Heart left ventricle (tissue), 13 donors: Measurements from ENCODE around the gene DYSF.

ENCODE experiments used
- POLR2A ChIP-seq, 2 donors: fragments of 450-650 bp; IDR thresholded peaks; one replicate each; pipeline ENCODE4 v1.6.1; 2017; ENCODE audit warnings: antibody characterized with exemption in 2 of 2, mild to moderate bottlenecking in 2 of 2, moderate library complexity in 2 of 2
- TF ChIP-seq, protein P1 (sequence below), 12 donors: fragments of 200-600 bp; sonication (generic) in 4 of 12; IDR thresholded peaks; one replicate each; pipeline versions ENCODE4 v1.5.0 to v1.8.0; 2018 to 2022; ENCODE audit warnings: antibody characterized with exemption in 12 of 12, mild to moderate bottlenecking in 5 of 12
- donor health status: ischemic (EF 13 %, LVEDD 7.1; RV severe dilation, severe dysfunction).
- donor health status: DM: no; HTN: yes; CAD: no.
- donor health status: DM: no; HTN: no; CAD: no.
- donor health status: ischemic (EF 25% LVEDD 6.9; RV normal size, moderate dysfunction).
- donor health status: ischemic (EF 25% LVEDD 5.7; RV mildly dilated, moderate dysfunction).
- donor health status: ischemic (EF 35%, LVEDD 5.7; RV mildly dilated, moderate dysfunction).
- donor health status: nonischemic (EF 11% LVEDD 7.7; RV severe dilation, severe dysfunction).
- donor health status: DM: yes; HTN: yes; CAD: no.
- donor health status: PGD.
- donor health status: ischemic (EF 29% LVEDD 5.4; RV normal size, mild dysfunction).
- donor health status: nonischemic (EF 23%, LVEDD 6.1; RV moderate dilation, normal function).

- TF ChIP-seq, protein P1, sequence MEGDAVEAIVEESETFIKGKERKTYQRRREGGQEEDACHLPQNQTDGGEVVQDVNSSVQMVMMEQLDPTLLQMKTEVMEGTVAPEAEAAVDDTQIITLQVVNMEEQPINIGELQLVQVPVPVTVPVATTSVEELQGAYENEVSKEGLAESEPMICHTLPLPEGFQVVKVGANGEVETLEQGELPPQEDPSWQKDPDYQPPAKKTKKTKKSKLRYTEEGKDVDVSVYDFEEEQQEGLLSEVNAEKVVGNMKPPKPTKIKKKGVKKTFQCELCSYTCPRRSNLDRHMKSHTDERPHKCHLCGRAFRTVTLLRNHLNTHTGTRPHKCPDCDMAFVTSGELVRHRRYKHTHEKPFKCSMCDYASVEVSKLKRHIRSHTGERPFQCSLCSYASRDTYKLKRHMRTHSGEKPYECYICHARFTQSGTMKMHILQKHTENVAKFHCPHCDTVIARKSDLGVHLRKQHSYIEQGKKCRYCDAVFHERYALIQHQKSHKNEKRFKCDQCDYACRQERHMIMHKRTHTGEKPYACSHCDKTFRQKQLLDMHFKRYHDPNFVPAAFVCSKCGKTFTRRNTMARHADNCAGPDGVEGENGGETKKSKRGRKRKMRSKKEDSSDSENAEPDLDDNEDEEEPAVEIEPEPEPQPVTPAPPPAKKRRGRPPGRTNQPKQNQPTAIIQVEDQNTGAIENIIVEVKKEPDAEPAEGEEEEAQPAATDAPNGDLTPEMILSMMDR (IDR thresholded peaks at IDR 0.05) = no peak
- TF ChIP-seq POLR2A (IDR thresholded peaks at IDR 0.05) = no peak
Measured at GRCh38 chr2:71667256-71668182, 214.2 kb downstream of the DYSF start.
